ENCODE results near the gene RERE. TPM values are rescaled to one million over a fixed set of nuclear protein-coding genes. Genes with fewer than 3 reads are reported as not detected.

Gene RERE
- total RNA-seq, 1 experiment from 2014 or later, result 40.6 TPM

DNA sequence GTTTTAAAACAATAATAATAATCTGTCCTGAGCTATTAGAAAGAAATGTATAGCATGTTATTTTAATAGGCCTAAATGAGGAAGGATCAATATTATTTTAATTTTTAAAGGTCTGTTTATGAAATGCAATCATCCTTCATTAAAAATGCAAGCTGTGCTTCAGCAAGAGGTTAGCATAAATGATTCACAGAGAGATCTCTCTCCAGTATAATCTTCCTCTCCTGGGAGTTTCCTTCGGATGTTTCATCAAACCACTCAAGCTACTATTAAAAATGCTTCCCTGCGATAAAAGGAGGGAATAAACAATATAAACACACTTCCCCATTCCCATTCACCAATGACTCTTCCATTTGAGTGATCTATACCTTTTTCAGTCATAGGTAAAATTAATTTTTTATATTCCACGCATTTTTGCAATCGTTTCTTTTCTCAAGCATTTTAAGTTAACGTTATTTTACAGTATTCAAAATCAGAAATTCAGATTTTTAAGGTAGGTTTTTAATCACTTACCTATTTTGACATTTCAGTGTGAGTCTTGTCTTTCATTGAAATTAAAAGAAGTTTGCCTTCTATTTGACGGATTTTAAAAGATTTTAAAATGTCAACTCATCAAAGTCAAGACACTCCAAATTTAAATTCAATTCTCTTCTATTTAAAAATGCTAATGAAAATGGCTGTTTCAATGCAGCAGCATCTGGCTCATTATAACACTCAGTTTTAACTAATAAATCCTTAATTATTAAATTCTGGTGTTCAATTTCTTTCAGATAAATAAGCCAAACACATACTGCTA, 64.3 kb downstream of the RERE start:
- ChIA-PET CTCF (interaction anchor here (0.6 kb wide), 1 partner anchor 1295 kb away, joined by 3 read pairs; no protein-coding TSS in a partner anchor), POLR2A (no interaction called here)
- no peak for DNase-seq (ENCODE audit: low read depth, low spot score)

DNA sequence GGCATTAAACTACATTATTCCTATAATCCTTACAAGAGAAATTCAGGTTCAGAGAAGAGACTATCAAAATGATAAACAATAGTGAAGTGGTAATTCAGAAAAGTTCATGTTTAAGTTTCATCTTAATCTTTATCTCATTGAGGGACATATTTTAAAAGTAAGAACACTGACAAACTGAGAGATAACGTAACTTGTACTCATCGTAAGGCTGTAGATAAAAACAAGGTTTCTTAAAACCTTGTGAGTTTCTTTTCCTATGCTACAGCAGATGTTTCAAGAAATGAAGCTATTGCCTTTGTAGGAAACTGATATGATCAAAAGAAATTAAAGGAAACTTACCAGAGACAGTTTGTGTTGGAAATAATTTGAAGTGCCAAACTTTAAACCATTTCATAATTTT, 65.0 kb downstream of the RERE start:
- Histone ChIP-seq H4K20me1 (ENCODE audit: insufficient read depth) (no peaks in the 10 kb centered on the region; the same call in 1 of the 2 replicates), H3K4me3 (replicated peaks in 1 of 2; ENCODE audit: low read depth in 1 of 2, low read length in 2 of 2) (no peak overlapping the region), H3K4me2 (ENCODE audit: low read length) (no peak overlapping the region), H3K36me3 (ENCODE audit: control insufficient read depth in 1 of 2, insufficient read depth in 2 of 2, low read length in 2 of 2) (no peaks in the 10 kb centered on the region), H3K9me3 (ENCODE audit: control insufficient read depth in 1 of 2, insufficient read depth in 1 of 2, low read depth in 1 of 2, low read length in 2 of 2) (no peaks in the 10 kb centered on the region), H3K4me1 (ENCODE audit: control insufficient read depth in 1 of 2, insufficient read depth in 2 of 2, low read length in 2 of 2) (no peaks in the 10 kb centered on the region), H3K9me2 (ENCODE audit: insufficient read depth) (no peaks in the 10 kb centered on the region), H3K79me2 (ENCODE audit: insufficient read depth, low read length) (peaks cover 3% of the 10 kb centered on the region; the same call in 1 of the 2 replicates), H3K9ac (ENCODE audit: low read length) (no peak overlapping the region), H3K27me3 (ENCODE audit: insufficient read depth, low read length) (no peaks in the 10 kb centered on the region), H2AFZ (ENCODE audit: low read depth, low read length, poor library complexity, severe bottlenecking) (no peak overlapping the region), H3K27ac (ENCODE audit: low read depth, low read length) (no peak overlapping the region)
- BruUV-seq (replicated peaks), result no TSS peak
- intact Hi-C loops (cut with micrococcal nuclease), result no loop called here
- ChIA-PET RAD21 (ENCODE audit: low non-redundant PET in 1 of 2, low total read pairs in 2 of 2, uncharacterized antibody in 2 of 2, unreplicated experiment in 2 of 2) (no interaction called here), POLR2A (no interaction called here), CTCF (no interaction called here)
- no peak for DNase-seq (ENCODE audit: low read depth, low spot score)
- no peak for ATAC-seq
- no peak for TF ChIP-seq POLR2A (IDR thresholded peaks at IDR 0.05; ENCODE audit: borderline replicate concordance, extremely low read depth, insufficient read depth, insufficient read length)
- no peak for TF ChIP-seq YY1 (IDR thresholded peaks at IDR 0.05; ENCODE audit: extremely low read depth, insufficient replicate concordance, low read depth, low read length)
- TF ChIP-seq CBX3 (IDR thresholded peaks at IDR 0.05; ENCODE audit: low read depth), result no peak
- TF ChIP-seq, protein P1, sequence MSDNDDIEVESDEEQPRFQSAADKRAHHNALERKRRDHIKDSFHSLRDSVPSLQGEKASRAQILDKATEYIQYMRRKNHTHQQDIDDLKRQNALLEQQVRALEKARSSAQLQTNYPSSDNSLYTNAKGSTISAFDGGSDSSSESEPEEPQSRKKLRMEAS (IDR thresholded peaks at IDR 0.05), result no peak
- no peak for TF ChIP-seq POLR2AphosphoS5 (IDR thresholded peaks at IDR 0.05; ENCODE audit: low read depth, low read length)
- no peak for TF ChIP-seq EZH2 (IDR thresholded peaks at IDR 0.05)
- TF ChIP-seq, protein P2, sequence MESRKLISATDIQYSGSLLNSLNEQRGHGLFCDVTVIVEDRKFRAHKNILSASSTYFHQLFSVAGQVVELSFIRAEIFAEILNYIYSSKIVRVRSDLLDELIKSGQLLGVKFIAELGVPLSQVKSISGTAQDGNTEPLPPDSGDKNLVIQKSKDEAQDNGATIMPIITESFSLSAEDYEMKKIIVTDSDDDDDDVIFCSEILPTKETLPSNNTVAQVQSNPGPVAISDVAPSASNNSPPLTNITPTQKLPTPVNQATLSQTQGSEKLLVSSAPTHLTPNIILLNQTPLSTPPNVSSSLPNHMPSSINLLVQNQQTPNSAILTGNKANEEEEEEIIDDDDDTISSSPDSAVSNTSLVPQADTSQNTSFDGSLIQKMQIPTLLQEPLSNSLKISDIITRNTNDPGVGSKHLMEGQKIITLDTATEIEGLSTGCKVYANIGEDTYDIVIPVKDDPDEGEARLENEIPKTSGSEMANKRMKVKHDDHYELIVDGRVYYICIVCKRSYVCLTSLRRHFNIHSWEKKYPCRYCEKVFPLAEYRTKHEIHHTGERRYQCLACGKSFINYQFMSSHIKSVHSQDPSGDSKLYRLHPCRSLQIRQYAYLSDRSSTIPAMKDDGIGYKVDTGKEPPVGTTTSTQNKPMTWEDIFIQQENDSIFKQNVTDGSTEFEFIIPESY (IDR thresholded peaks at IDR 0.05; ENCODE audit: extremely low read depth, insufficient replicate concordance, low read length), result no peak

More for the DNA sequence above, 64.3 kb downstream of the RERE start:
- Histone ChIP-seq H3K9me3 (ENCODE audit: control insufficient read depth in 1 of 2, insufficient read depth in 1 of 2, low read depth in 1 of 2, low read length in 2 of 2) (no peaks in the 10 kb centered on the region), H3K9me2 (ENCODE audit: insufficient read depth) (no peaks in the 10 kb centered on the region), H3K4me2 (ENCODE audit: low read length) (no peak overlapping the region), H3K79me2 (ENCODE audit: insufficient read depth, low read length) (peaks cover 3% of the 10 kb centered on the region; the same call in 1 of the 2 replicates), H3K27ac (ENCODE audit: low read depth, low read length) (no peak overlapping the region), H3K9ac (ENCODE audit: low read length) (no peak overlapping the region), H4K20me1 (ENCODE audit: insufficient read depth) (no peaks in the 10 kb centered on the region; the same call in 1 of the 2 replicates), H2AFZ (ENCODE audit: low read depth, low read length, poor library complexity, severe bottlenecking) (no peak overlapping the region), H3K36me3 (ENCODE audit: control insufficient read depth in 1 of 2, insufficient read depth in 2 of 2, low read length in 2 of 2) (no peaks in the 10 kb centered on the region), H3K4me3 (replicated peaks in 1 of 2; ENCODE audit: low read depth in 1 of 2, low read length in 2 of 2) (no peak overlapping the region), H3K27me3 (ENCODE audit: insufficient read depth, low read length) (no peaks in the 10 kb centered on the region), H3K4me1 (ENCODE audit: control insufficient read depth in 1 of 2, insufficient read depth in 2 of 2, low read length in 2 of 2) (no peaks in the 10 kb centered on the region)
- no peak for ATAC-seq
- no peak for TF ChIP-seq POLR2AphosphoS5 (IDR thresholded peaks at IDR 0.05; ENCODE audit: low read depth, low read length)
- TF ChIP-seq SRF (IDR thresholded peaks at IDR 0.05; ENCODE audit: low read depth), result no peak
- TF ChIP-seq, protein P2 (IDR thresholded peaks at IDR 0.05; ENCODE audit: extremely low read depth, insufficient replicate concordance, low read length), result no peak
- TF ChIP-seq CBX3 (IDR thresholded peaks at IDR 0.05; ENCODE audit: low read depth), result no peak
- no TSS peak for BruUV-seq (replicated peaks)
- RAD21 ChIA-PET (ENCODE audit: low non-redundant PET in 1 of 2, low total read pairs in 2 of 2, uncharacterized antibody in 2 of 2, unreplicated experiment in 2 of 2), result no interaction called here
- intact Hi-C loops (cut with micrococcal nuclease), result no loop called here
